GM12874 (cell line): ENCODE data around the gene ENTPD2.

Experiments used
- CTCF ChIP-seq: IDR thresholded peaks from 2 replicates; pipeline ENCODE4 v1.5.1; 2011; ENCODE audit warnings: low read depth, mild to moderate bottlenecking, control low read depth, low read length, moderate library complexity; ENCODE audit not compliant: insufficient read depth

The ENTPD2 gene

GRCh38 chr9:137015976-137016375 lies 37.9 kb downstream of the ENTPD2 start:
- TF ChIP-seq CTCF, result no peak

GRCh38 chr9:137015540-137015930 lies 38.3 kb downstream of the ENTPD2 start:
- no peak for TF ChIP-seq CTCF

- TF ChIP-seq CTCF, result no peak
Measured at GRCh38 chr9:137014776-137015539, 38.9 kb downstream of the ENTPD2 start.

GRCh38 chr9:137014166-137014565 lies 39.7 kb downstream of the ENTPD2 start:
- TF ChIP-seq CTCF, result no peak

GRCh38 chr9:137013571-137013940 lies 40.3 kb downstream of the ENTPD2 start:
- TF ChIP-seq CTCF, result no peak

GRCh38 chr9:137012694-137013570 lies 40.9 kb downstream of the ENTPD2 start:
- TF ChIP-seq CTCF, result no peak

GRCh38 chr9:137011907-137012675 lies 41.8 kb downstream of the ENTPD2 start:
- TF ChIP-seq CTCF, result no peak
